ENCODE data around the gene OR2G3. TPM values are rescaled to one million over a fixed set of nuclear protein-coding genes. Genes with fewer than 3 reads are reported as not detected.

The OR2G3 gene
- total and polyA plus RNA-seq, 5 donors from 2014 or later: not detected

- ATAC-seq (ENCODE audit: low read depth in 2 of 2) (no peak), DNase-seq (no peak)
- no peaks in the 10 kb centered on the region for H3K36me3 ChIP-seq (ENCODE audit: control insufficient read depth, insufficient read depth, low read length)
- Mint-ChIP-seq H3K4me1 (no peaks in the 10 kb centered on the region), H3K9me3 (peaks cover 0 to 2% (median 0%) of the 10 kb centered on the region in 7 donors), H3K27ac (no peak overlapping the region), H3K27me3 (peaks cover 4% of the 10 kb centered on the region), H3K4me3 (no peak overlapping the region), H3K36me3 (no peaks in the 10 kb centered on the region)
- H3K4me1 ChIP-seq (ENCODE audit: control insufficient read depth, insufficient read depth, low read length, poor library complexity, severe bottlenecking): no peaks in the 10 kb centered on the region
- H3K27ac ChIP-seq (ENCODE audit: insufficient read depth, low read length, poor library complexity, severe bottlenecking): no peak overlapping the region
- no peaks in the 10 kb centered on the region for H3K9me3 ChIP-seq (ENCODE audit: control insufficient read depth in 2 of 2, low read length in 2 of 2)
- H3K27me3 ChIP-seq (ENCODE audit: control insufficient read depth, insufficient read depth, low read length): no peaks in the 10 kb centered on the region
- H3K4me3 ChIP-seq (ENCODE audit: low read depth, low read length): no peak overlapping the region
These were observed 41.5 kb downstream of the OR2G3 start for GRCh38 chr1:247646867-247647266.

- Mint-ChIP-seq H3K27me3 (peaks cover 4% of the 10 kb centered on the region), H3K4me3 (no peak overlapping the region), H3K27ac (no peak overlapping the region), H3K9me3 (peaks cover 0 to 2% (median 0%) of the 10 kb centered on the region in 7 donors), H3K4me1 (no peaks in the 10 kb centered on the region), H3K36me3 (no peaks in the 10 kb centered on the region)
- Histone ChIP-seq H3K36me3 (ENCODE audit: control insufficient read depth, insufficient read depth, low read length) (no peaks in the 10 kb centered on the region), H3K4me1 (ENCODE audit: control insufficient read depth, insufficient read depth, low read length, poor library complexity, severe bottlenecking) (no peaks in the 10 kb centered on the region), H3K4me3 (ENCODE audit: low read depth, low read length) (no peak overlapping the region), H3K27ac (ENCODE audit: insufficient read depth, low read length, poor library complexity, severe bottlenecking) (no peak overlapping the region), H3K9me3 (ENCODE audit: control insufficient read depth in 2 of 2, low read length in 2 of 2) (no peaks in the 10 kb centered on the region), H3K27me3 (ENCODE audit: control insufficient read depth, insufficient read depth, low read length) (no peaks in the 10 kb centered on the region)
- ATAC-seq (ENCODE audit: low read depth in 2 of 2): no peak
- no peak for DNase-seq
These were observed 42.5 kb downstream of the OR2G3 start for GRCh38 chr1:247647864-247648263.

- Histone ChIP-seq H3K27ac (ENCODE audit: insufficient read depth, low read length, poor library complexity, severe bottlenecking) (no peak overlapping the region), H3K36me3 (ENCODE audit: control insufficient read depth, insufficient read depth, low read length) (no peaks in the 10 kb centered on the region), H3K27me3 (ENCODE audit: control insufficient read depth, insufficient read depth, low read length) (no peaks in the 10 kb centered on the region), H3K4me3 (ENCODE audit: low read depth, low read length) (no peak overlapping the region), H3K4me1 (ENCODE audit: control insufficient read depth, insufficient read depth, low read length, poor library complexity, severe bottlenecking) (no peaks in the 10 kb centered on the region), H3K9me3 (ENCODE audit: control insufficient read depth in 2 of 2, low read length in 2 of 2) (no peaks in the 10 kb centered on the region)
- peaks cover 4% of the 10 kb centered on the region for H3K27me3 Mint-ChIP-seq
- H3K27ac Mint-ChIP-seq: no peak overlapping the region
- no peaks in the 10 kb centered on the region for H3K4me1 Mint-ChIP-seq
- no peaks in the 10 kb centered on the region for H3K36me3 Mint-ChIP-seq
- no peak overlapping the region for H3K4me3 Mint-ChIP-seq
- DNase-seq (no peak), ATAC-seq (ENCODE audit: low read depth in 2 of 2) (no peak)
- H3K9me3 Mint-ChIP-seq: peaks cover 0 to 1% (median 0%) of the 10 kb centered on the region in 7 donors
These were observed 47.7 kb downstream of the OR2G3 start for GRCh38 chr1:247653040-247653439.

Other genes starting within 250 kb of the OR2G3 start
- 2.0 TPM for gene NLRP3, start 189.4 kb upstream of the OR2G3 start, total RNA-seq
- gene NLRP3, start 189.4 kb upstream of the OR2G3 start, polyA plus RNA-seq: under 1 TPM in 2 of 4 donors, not detected in 2; 0.10 to 0.34 TPM
- not detected for gene OR2B11, start 147.5 kb upstream of the OR2G3 start, total RNA-seq
- not detected for gene OR2B11, start 147.5 kb upstream of the OR2G3 start, polyA plus RNA-seq
- not detected for gene OR2C3, start 69.1 kb upstream of the OR2G3 start, total RNA-seq
- gene OR2C3, start 69.1 kb upstream of the OR2G3 start, polyA plus RNA-seq: not detected
- 0.67 TPM for gene GCSAML, start 56.5 kb upstream of the OR2G3 start, total RNA-seq
- gene GCSAML, start 56.5 kb upstream of the OR2G3 start, polyA plus RNA-seq: not detected
- not detected for gene OR2G2, start 17.2 kb upstream of the OR2G3 start, total RNA-seq
- gene OR2G2, start 17.2 kb upstream of the OR2G3 start, polyA plus RNA-seq: not detected
- not detected for gene OR13G1, start 74.2 kb downstream of the OR2G3 start, total RNA-seq
- gene OR13G1, start 74.2 kb downstream of the OR2G3 start, polyA plus RNA-seq: not detected
- not detected for gene OR6F1, start 111.1 kb downstream of the OR2G3 start, total RNA-seq
- not detected for gene OR6F1, start 111.1 kb downstream of the OR2G3 start, polyA plus RNA-seq
- not detected for gene OR14K1, start 133.0 kb downstream of the OR2G3 start, total RNA-seq
- gene OR14K1, start 133.0 kb downstream of the OR2G3 start, polyA plus RNA-seq: not detected
- gene OR14A2, start 142.6 kb downstream of the OR2G3 start, total RNA-seq: not detected
- gene OR14A2, start 142.6 kb downstream of the OR2G3 start, polyA plus RNA-seq: not detected
- not detected for gene OR1C1, start 155.0 kb downstream of the OR2G3 start, total RNA-seq
- not detected for gene OR1C1, start 155.0 kb downstream of the OR2G3 start, polyA plus RNA-seq
- gene OR14A16, start 218.5 kb downstream of the OR2G3 start, total RNA-seq: not detected
- not detected for gene OR14A16, start 218.5 kb downstream of the OR2G3 start, polyA plus RNA-seq
- gene OR11L1, start 236.3 kb downstream of the OR2G3 start, total RNA-seq: not detected
- not detected for gene OR11L1, start 236.3 kb downstream of the OR2G3 start, polyA plus RNA-seq

Measured in CD4-positive, CD25-positive, alpha-beta regulatory T cell (primary cell).